SK-N-SH treated with all-trans-retinoic acid at 6 μM for 48 hours (cell line): Measurements from ENCODE around the gene RADIL.

Source experiments
- GLIS3 ChIP-seq: fragments of 250-450 bp; sonication (Bioruptor Pico); IDR thresholded peaks from 2 replicates; pipeline ENCODE4 v1.5.0; 2020; ENCODE audit warnings: mild to moderate bottlenecking, moderate library complexity
- POU6F1 ChIP-seq: fragments of 250-450 bp; sonication (Bioruptor Pico); IDR thresholded peaks from 2 replicates; pipeline ENCODE4 v1.8.0; 2021; ENCODE audit warnings: low read depth, mild to moderate bottlenecking, moderate library complexity, borderline replicate concordance
- PPARA ChIP-seq: fragments of 250-450 bp; sonication (Bioruptor Pico); IDR thresholded peaks from 2 replicates; pipeline ENCODE4 v1.5.0; 2020; ENCODE audit warnings: mild to moderate bottlenecking, borderline replicate concordance
- RARB ChIP-seq: fragments of 250-450 bp; sonication (Bioruptor Pico); IDR thresholded peaks from 2 replicates; pipeline ENCODE4 v1.8.0; 2021; ENCODE audit warnings: mild to moderate bottlenecking, moderate library complexity
- TCF4 ChIP-seq: fragments of 250-450 bp; sonication (Bioruptor Pico); IDR thresholded peaks from 2 replicates; pipeline ENCODE4 v1.8.0; 2021; ENCODE audit warnings: mild to moderate bottlenecking, moderate library complexity, borderline replicate concordance

DNA sequence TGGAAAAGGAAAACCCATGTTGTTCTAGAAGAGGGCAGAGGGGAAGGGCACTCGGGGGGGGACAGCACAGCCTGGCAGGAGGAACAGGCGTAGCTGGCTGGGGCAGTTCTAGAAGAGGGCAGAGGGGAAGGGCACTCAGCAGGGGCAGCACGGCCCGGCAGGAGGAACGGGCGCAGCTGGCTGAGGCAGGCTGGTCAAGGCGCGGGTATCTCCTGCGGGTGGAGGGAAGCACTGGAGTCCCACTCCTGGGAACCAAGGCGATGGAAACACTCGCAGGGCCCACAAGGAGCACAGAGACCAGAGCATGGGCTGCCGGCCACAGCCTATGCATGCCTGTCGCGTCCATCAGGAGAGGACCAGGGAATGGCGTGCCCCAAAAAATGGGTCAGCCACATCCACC, 58.4 kb downstream of the RADIL start:
- TF ChIP-seq RARB (CRISPR knock-in tag) = no peak
- TF ChIP-seq GLIS3 (CRISPR knock-in tag) = no peak
- no peak for TF ChIP-seq PPARA (CRISPR knock-in tag)
- no peak for TF ChIP-seq TCF4 (CRISPR knock-in tag)
- TF ChIP-seq POU6F1 (CRISPR knock-in tag) = no peak
